ENCODE data around the gene PHKA2. TPM values are rescaled to one million over a fixed set of nuclear protein-coding genes. Genes with fewer than 3 reads are reported as not detected.
"Not testable (repeated sequence)": the region's sequence is repeated elsewhere in the genome, so short reads cannot be mapped to it uniquely, and the experiment has no call there.

PHKA2 gene
- total RNA-seq, 2 experiments from 2014 or later = 19.8 to 20.7 TPM

DNA sequence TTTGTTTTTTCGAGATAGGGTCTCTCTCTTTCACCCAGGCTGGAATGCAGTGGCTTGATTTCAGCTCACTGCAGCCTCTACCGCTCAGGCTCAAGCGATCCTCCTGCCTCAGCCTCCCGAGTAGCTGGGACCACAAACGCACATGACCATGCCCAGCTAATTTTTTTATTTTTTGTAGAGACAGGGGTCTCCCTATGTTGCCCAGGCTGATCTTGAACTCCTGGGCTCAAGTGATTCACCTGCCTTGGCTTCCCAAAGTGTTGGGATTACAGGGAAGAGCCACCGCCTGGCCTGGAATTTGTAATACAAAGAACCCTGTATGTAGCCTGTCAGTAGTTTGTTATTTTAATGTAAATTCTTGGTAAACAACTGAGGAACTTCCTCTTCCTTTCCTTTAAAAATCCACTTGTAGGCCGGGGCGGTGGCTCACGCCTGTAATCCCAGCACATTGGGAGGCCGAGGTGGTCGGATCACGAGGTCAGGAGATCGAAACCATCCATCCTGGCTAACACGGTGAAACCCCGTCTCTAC is 119.5 kb downstream of the PHKA2 start:
- Mint-ChIP-seq H3K4me1 (ENCODE audit: low read depth) (no peaks in the 10 kb centered on the region), H3K4me3 (no peak overlapping the region), H3K36me3 (ENCODE audit: low read depth) (no peaks in the 10 kb centered on the region), H3K9me3 (no peaks in the 10 kb centered on the region), H3K27ac (no peak overlapping the region), H3K27me3 (ENCODE audit: low read depth) (no peaks in the 10 kb centered on the region)
- intact Hi-C loops (cut with micrococcal nuclease) = no loop called here
- no peak for DNase-seq
- CTCF ChIA-PET = no interaction called here

DNA sequence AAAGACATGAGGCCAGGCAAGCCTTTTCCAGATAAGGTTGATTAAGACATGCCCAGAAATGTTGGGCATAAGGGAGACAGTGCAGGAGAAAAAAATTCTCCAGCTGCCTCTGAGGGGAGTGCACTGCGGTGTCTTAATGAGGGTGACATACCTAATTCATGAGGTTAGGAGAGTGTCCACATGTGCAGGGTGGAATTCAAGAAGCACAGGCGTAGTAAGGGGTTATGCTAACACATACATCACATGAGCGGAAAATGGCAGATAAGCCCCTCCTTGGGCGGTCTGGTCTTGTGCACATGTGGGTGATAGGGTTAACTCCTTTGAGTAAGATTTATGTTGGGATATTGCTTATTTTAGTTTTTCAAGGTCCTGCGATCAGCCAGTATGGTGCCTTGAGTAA is 122.4 kb downstream of the PHKA2 start:
- H3K4me3 Mint-ChIP-seq = no peak overlapping the region
- DNase-seq = no peak
- no peaks in the 10 kb centered on the region for H3K27me3 Mint-ChIP-seq (ENCODE audit: low read depth)
- H3K4me1 Mint-ChIP-seq (ENCODE audit: low read depth) = peaks cover 3% of the 10 kb centered on the region
- no peaks in the 10 kb centered on the region for H3K36me3 Mint-ChIP-seq (ENCODE audit: low read depth)
- CTCF ChIA-PET = no interaction called here
- no peaks in the 10 kb centered on the region for H3K9me3 Mint-ChIP-seq
- intact Hi-C loops (cut with micrococcal nuclease) = no loop called here
- H3K27ac Mint-ChIP-seq = no peak overlapping the region

DNA sequence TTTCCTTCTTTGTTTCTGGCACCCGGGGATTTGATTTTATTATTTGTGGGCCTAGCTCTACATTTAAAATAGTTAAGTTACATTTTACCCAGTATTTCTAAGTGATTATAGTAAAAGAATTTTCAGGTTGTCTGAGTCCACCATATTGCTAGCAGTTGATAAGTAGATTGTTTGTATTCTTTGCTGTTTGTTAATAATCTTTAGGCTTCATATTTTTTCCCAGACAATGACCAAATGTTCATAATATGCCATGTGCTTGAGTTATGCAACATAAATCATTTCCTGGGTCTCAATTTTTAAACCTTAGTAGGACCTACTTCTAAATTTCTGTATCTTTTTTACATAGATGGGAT is 127.3 kb downstream of the PHKA2 start:
- Mint-ChIP-seq H3K9me3 (no peaks in the 10 kb centered on the region), H3K27ac (no peak overlapping the region), H3K4me3 (no peak overlapping the region), H3K4me1 (ENCODE audit: low read depth) (peaks cover 38% of the 10 kb centered on the region), H3K36me3 (ENCODE audit: low read depth) (no peaks in the 10 kb centered on the region), H3K27me3 (ENCODE audit: low read depth) (no peaks in the 10 kb centered on the region)
- CTCF ChIA-PET = no interaction called here
- intact Hi-C loops (cut with micrococcal nuclease) = no loop called here
- DNase-seq = no peak

DNA sequence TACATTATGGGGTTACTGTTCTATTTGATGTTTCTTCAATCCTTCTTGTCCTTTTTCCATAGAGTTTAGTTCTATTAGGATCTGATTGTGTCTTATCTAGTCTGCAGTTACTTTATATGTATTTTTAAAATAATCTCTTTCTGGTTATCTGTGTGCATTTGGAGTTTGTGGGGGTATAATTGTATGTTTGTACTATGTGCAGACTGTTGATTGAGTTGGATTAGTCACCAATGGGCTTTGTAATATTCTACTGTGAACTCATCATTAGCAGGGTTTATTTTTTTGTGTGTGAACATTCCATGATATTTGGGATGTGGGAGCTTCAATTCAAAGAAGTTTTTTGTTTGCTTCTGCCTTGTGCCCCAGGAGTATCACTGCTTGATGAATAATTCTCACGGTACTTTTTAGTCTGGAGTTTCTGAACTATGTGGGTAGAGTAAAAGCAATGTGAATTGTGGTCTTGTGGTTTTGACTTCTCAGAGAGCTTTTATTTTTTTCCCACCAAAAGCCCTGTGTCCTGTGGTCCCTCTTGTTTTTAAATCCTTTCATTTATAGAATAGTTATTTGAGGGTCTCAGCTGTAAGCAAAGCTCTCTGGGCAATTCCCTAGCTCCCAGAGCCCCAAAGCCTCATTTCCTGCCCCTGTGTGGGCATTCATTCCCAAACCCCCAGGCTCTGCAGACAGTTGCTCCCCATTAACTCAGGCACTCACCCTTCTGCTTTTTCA is 127.8 kb downstream of the PHKA2 start:
- Mint-ChIP-seq H3K27me3 (ENCODE audit: low read depth) (no peaks in the 10 kb centered on the region), H3K4me3 (no peak overlapping the region), H3K27ac (no peak overlapping the region), H3K36me3 (ENCODE audit: low read depth) (no peaks in the 10 kb centered on the region), H3K4me1 (ENCODE audit: low read depth) (peaks cover 38% of the 10 kb centered on the region), H3K9me3 (no peaks in the 10 kb centered on the region)
- intact Hi-C loops (cut with micrococcal nuclease) = no loop called here
- CTCF ChIA-PET = no interaction called here
- no peak for DNase-seq

DNA sequence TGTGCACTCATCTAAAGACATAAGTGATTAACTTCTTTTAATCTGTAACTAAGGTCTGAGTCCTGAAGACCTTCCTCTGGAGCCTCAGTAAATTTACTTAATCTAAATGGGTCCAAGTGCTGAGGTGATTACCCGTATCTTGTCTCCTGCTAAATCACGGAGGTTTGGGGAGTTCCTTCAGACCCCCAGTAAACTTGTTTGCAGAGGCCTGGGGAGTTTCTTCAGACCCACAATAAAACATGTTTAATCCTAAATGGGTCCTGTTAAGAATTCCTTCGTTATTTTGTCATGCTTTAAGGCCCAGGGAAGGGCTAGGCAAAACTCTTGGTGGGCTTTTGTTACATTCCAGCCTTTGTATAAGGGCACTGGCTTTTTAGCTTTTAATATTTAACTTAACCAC is 136.0 kb downstream of the PHKA2 start:
- intact Hi-C loops (cut with micrococcal nuclease); DNase-seq: not testable (repeated sequence)

More for the DNA sequence above, 136.0 kb downstream of the PHKA2 start:
- H3K27me3 Mint-ChIP-seq (ENCODE audit: low read depth); H3K27ac Mint-ChIP-seq; H3K4me3 Mint-ChIP-seq; H3K9me3 Mint-ChIP-seq; CTCF ChIA-PET; H3K36me3 Mint-ChIP-seq (ENCODE audit: low read depth); H3K4me1 Mint-ChIP-seq (ENCODE audit: low read depth): not testable (repeated sequence)

Other genes with a start within 250 kb of the PHKA2 start
- not detected for gene ADGRG2, start 138.4 kb upstream of the PHKA2 start, total RNA-seq